ENCODE measurements around the gene IGF1R. TPM values are rescaled to one million over a fixed set of nuclear protein-coding genes. Genes with fewer than 3 reads are reported as not detected.

IGF1R gene
- total RNA-seq, 2 donors from 2014 or later = 35.0 to 37.0 TPM

DNA sequence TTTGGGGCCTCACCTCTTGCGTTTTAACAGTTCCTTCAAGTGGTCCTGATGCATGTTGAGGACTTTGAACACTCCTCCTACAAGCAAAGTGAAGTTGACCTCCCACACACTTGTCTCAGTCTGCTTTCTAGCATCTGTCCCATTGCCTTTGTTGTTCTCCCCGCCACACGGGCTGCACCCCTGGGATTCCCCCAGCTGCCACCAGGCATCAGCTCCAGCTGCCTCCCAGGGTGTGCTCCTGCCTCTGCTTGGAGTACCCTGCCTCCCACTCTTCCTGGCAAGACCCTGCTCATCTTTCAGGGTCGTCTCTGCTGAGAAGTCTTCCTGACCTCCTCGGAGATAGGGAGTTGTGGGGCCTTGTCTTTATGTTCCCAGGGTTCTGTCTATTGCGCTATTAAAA is 52.2 kb downstream of the IGF1R start:
- intact Hi-C loops (cut with DNase I) = no loop called here
- no peak overlapping the region for H3K27ac ChIP-seq
- H3K9ac ChIP-seq (ENCODE audit: low read depth in 2 of 2, low read length in 2 of 2) = peak overlapping the region in 1 of 2 donors; percentile 27
- peaks cover 13% of the 10 kb centered on the region for H3K4me1 ChIP-seq
- no peaks in the 10 kb centered on the region for H3K9me3 ChIP-seq
- TF ChIP-seq, protein P1, sequence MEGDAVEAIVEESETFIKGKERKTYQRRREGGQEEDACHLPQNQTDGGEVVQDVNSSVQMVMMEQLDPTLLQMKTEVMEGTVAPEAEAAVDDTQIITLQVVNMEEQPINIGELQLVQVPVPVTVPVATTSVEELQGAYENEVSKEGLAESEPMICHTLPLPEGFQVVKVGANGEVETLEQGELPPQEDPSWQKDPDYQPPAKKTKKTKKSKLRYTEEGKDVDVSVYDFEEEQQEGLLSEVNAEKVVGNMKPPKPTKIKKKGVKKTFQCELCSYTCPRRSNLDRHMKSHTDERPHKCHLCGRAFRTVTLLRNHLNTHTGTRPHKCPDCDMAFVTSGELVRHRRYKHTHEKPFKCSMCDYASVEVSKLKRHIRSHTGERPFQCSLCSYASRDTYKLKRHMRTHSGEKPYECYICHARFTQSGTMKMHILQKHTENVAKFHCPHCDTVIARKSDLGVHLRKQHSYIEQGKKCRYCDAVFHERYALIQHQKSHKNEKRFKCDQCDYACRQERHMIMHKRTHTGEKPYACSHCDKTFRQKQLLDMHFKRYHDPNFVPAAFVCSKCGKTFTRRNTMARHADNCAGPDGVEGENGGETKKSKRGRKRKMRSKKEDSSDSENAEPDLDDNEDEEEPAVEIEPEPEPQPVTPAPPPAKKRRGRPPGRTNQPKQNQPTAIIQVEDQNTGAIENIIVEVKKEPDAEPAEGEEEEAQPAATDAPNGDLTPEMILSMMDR (IDR thresholded peaks at IDR 0.05) = no peak
- H3K36me3 ChIP-seq = no peaks in the 10 kb centered on the region
- H3K4me3 ChIP-seq = no peak overlapping the region
- no peaks in the 10 kb centered on the region for H3K27me3 ChIP-seq
- DNase-seq = no peak

- Histone ChIP-seq H3K9me3 (no peaks in the 10 kb centered on the region), H3K27ac (no peak overlapping the region), H3K27me3 (no peaks in the 10 kb centered on the region), H3K4me3 (no peak overlapping the region), H3K36me3 (no peaks in the 10 kb centered on the region), H3K9ac (ENCODE audit: low read depth in 2 of 2, low read length in 2 of 2) (no peak overlapping the region), H3K4me1 (peaks cover 13% of the 10 kb centered on the region)
- intact Hi-C loops (cut with DNase I) = no loop called here
- DNase-seq = no peak
- TF ChIP-seq, protein P1 (IDR thresholded peaks at IDR 0.05) = no peak
These were observed 54.9 kb downstream of the IGF1R start for GRCh38 chr15:98703126-98703685.

GRCh38 chr15:98705070-98705469 is 56.7 kb downstream of the IGF1R start:
- TF ChIP-seq, protein P1 (IDR thresholded peaks at IDR 0.05) = no peak

GRCh38 chr15:98706387-98706786 is 58.0 kb downstream of the IGF1R start:
- Histone ChIP-seq H3K4me1 (no peaks in the 10 kb centered on the region), H3K27me3 (no peaks in the 10 kb centered on the region), H3K27ac (no peak overlapping the region), H3K36me3 (no peaks in the 10 kb centered on the region), H3K9ac (ENCODE audit: low read depth in 2 of 2, low read length in 2 of 2) (no peak overlapping the region), H3K9me3 (no peaks in the 10 kb centered on the region), H3K4me3 (no peak overlapping the region)
- TF ChIP-seq, protein P1 (IDR thresholded peaks at IDR 0.05) = no peak
- intact Hi-C loops (cut with DNase I) = no loop called here
- no peak for DNase-seq

More at GRCh38 chr15:98705070-98705469, 56.7 kb downstream of the IGF1R start:
- no peaks in the 10 kb centered on the region for H3K27me3 ChIP-seq
- no peak for DNase-seq
- H3K9ac ChIP-seq (ENCODE audit: low read depth in 2 of 2, low read length in 2 of 2) = no peak overlapping the region
- no peaks in the 10 kb centered on the region for H3K36me3 ChIP-seq
- H3K4me3 ChIP-seq = no peak overlapping the region
- intact Hi-C loops (cut with DNase I) = no loop called here
- no peaks in the 10 kb centered on the region for H3K9me3 ChIP-seq
- H3K4me1 ChIP-seq = peaks cover 6% of the 10 kb centered on the region
- H3K27ac ChIP-seq = no peak overlapping the region

- Histone ChIP-seq H3K27ac (no peak overlapping the region), H3K4me1 (no peaks in the 10 kb centered on the region), H3K4me3 (no peak overlapping the region), H3K9me3 (no peaks in the 10 kb centered on the region), H3K36me3 (no peaks in the 10 kb centered on the region), H3K9ac (ENCODE audit: low read depth in 2 of 2, low read length in 2 of 2) (no peak overlapping the region), H3K27me3 (no peaks in the 10 kb centered on the region)
- intact Hi-C loops (cut with DNase I) = no loop called here
- DNase-seq = no peak
- TF ChIP-seq, protein P1 (IDR thresholded peaks at IDR 0.05) = no peak
These were observed 58.6 kb downstream of the IGF1R start for GRCh38 chr15:98706986-98707385.

Data from colonic mucosa (tissue), 4 donors.